Keratinocyte (primary cell): ENCODE results near the gene PNLIPRP3. TPM values are rescaled to one million over a fixed set of nuclear protein-coding genes. Genes with fewer than 3 reads are reported as not detected.

Experiments used
- DNase-seq: peaks from one replicate; pipeline ENCODE4 v3.0.0-alpha.2; 2011; ENCODE audit warnings: low read depth, missing footprints, low spot score
- FAIRE-seq: peaks from 2 replicates; lab custom pipeline; 2011; peaks lifted over from hg19 to GRCh38; lab: Jason Lieb, UNC
- H2AFZ ChIP-seq: 2 replicates; pipeline ENCODE4 v1.6.0; 2012; ENCODE audit warnings: low read length, control low read depth, inconsistent platforms; ENCODE audit not compliant: control insufficient read depth
- H3K27ac ChIP-seq: 2 replicates; pipeline ENCODE4 v1.5.1; 2011; ENCODE audit warnings: low read length; ENCODE audit not compliant: control insufficient read depth, insufficient read depth
- H3K27me3 ChIP-seq: 3 replicates; pipeline ENCODE4 v1.6.0; 2011; ENCODE audit warnings: low read length; ENCODE audit not compliant: control insufficient read depth, insufficient read depth; ENCODE audit errors: extremely low read depth
- H3K36me3 ChIP-seq, 2 experiments: 2 replicates in 1 of 2; 3 replicates in 1 of 2; pipeline ENCODE4 v1.5.1; 2011; ENCODE audit warnings: low read length in 2 of 2, mild to moderate bottlenecking in 1 of 2; ENCODE audit not compliant: control insufficient read depth in 2 of 2, insufficient read depth in 2 of 2; ENCODE audit errors: extremely low read depth in 1 of 2
- H3K4me1 ChIP-seq: 3 replicates; pipeline ENCODE4 v1.5.1; 2011; ENCODE audit warnings: low read length; ENCODE audit not compliant: control insufficient read depth, insufficient read depth; ENCODE audit errors: extremely low read depth
- H3K4me2 ChIP-seq: 3 replicates; pipeline ENCODE4 v1.6.0; 2011; ENCODE audit warnings: low read depth, low read length; ENCODE audit not compliant: control insufficient read depth, insufficient read depth; ENCODE audit errors: extremely low read depth
- H3K4me3 ChIP-seq, 3 experiments: fragments of 200-600 bp in 1 of 3; sonication (generic) in 1 of 3; 2 replicates in 2 of 3; 3 replicates in 1 of 3; pipeline ENCODE4 v1.5.1; 2011 to 2016; ENCODE audit warnings: low read length in 3 of 3, mild to moderate bottlenecking in 3 of 3, control low read depth in 2 of 3, inconsistent platforms in 1 of 3, low read depth in 1 of 3, mixed read lengths in 1 of 3, mixed run types in 1 of 3, moderate library complexity in 1 of 3; ENCODE audit not compliant: control insufficient read depth in 2 of 3, insufficient read depth in 2 of 3; ENCODE audit errors: extremely low read depth in 1 of 3
- H3K79me2 ChIP-seq: 2 replicates; pipeline ENCODE4 v1.6.0; 2012; ENCODE audit warnings: low read length; ENCODE audit not compliant: control insufficient read depth, insufficient read depth
- H3K9ac ChIP-seq: 3 replicates; pipeline ENCODE4 v1.6.0; 2011; ENCODE audit warnings: low read length; ENCODE audit not compliant: control insufficient read depth, insufficient read depth; ENCODE audit errors: extremely low read depth
- H3K9me1 ChIP-seq: 3 replicates; pipeline ENCODE4 v1.6.0; 2011; ENCODE audit warnings: low read length; ENCODE audit not compliant: control insufficient read depth, insufficient read depth; ENCODE audit errors: extremely low read depth
- H3K9me3 ChIP-seq: 2 replicates; pipeline ENCODE4 v1.5.1; 2012; ENCODE audit warnings: low read depth, low read length; ENCODE audit not compliant: control insufficient read depth
- H4K20me1 ChIP-seq: 3 replicates; pipeline ENCODE4 v1.6.0; 2011; ENCODE audit warnings: low read length; ENCODE audit not compliant: control insufficient read depth, insufficient read depth; ENCODE audit errors: extremely low read depth
- CTCF ChIP-seq, 3 experiments: IDR thresholded peaks in 1 of 3; conservative IDR thresholded peaks in 1 of 3; optimal IDR thresholded peaks in 1 of 3; 2 replicates in 2 of 3; 3 replicates in 1 of 3; pipeline versions ENCODE3 to v1.5.1; 2011; ENCODE audit warnings: low read length in 3 of 3, mild to moderate bottlenecking in 3 of 3, moderate library complexity in 2 of 3, control low read depth in 1 of 3, inconsistent platforms in 1 of 3; ENCODE audit not compliant: insufficient read depth in 2 of 3; ENCODE audit errors: extremely low read depth in 1 of 3
- EZH2 ChIP-seq: IDR thresholded peaks from one replicate; pipeline ENCODE4 v1.6.1; 2012; ENCODE audit warnings: inconsistent platforms, mild to moderate bottlenecking, low read length, moderate library complexity
- dilution Hi-C: fragments of 300-500 bp; cut with MboI; formaldehyde crosslinking; loops from one replicate; pipeline ENCODE4 v1.7.0; 2020; ENCODE audit warnings: low sequenced_read_pairs; ENCODE audit not compliant: extremely low pct_ligation_motif_present
- polyA plus RNA-seq, 5 experiments: library from polyadenylated mRNA; depleted of rRNA in 3 of 5; stranded (reverse) in 3 of 5; stranded (forward) in 1 of 5; unstranded in 1 of 5; fragments of >200 nt; gene quantifications; 1 replicate in 1 of 5; 2 replicates in 3 of 5; 3 replicates in 1 of 5; pipeline versions ENCODE4 v1.2.1 to v1.2.3, GENCODE V29; 2011 to 2012; ENCODE audit warnings: missing spikeins in 2 of 5, low read depth in 1 of 5, low replicate concordance in 1 of 5

The PNLIPRP3 gene
- polyA plus RNA-seq, 1 donor (not counting 4 experiments of a cell fraction or from before 2014, with no cell fraction given), result 117 TPM

- H3K4me1 ChIP-seq, result no peaks in the 10 kb centered on the region
- no peak for DNase-seq
- dilution Hi-C loops, result no loop called here
- H3K27me3 ChIP-seq, result no peaks in the 10 kb centered on the region
- no peak overlapping the region for H3K27ac ChIP-seq
- no peak for FAIRE-seq
- no peaks in the 10 kb centered on the region for H4K20me1 ChIP-seq
- H2AFZ ChIP-seq, result no peak overlapping the region
- no peaks in the 10 kb centered on the region for H3K9me3 ChIP-seq
- H3K36me3 ChIP-seq, result no peaks in the 10 kb centered on the region
- no peak overlapping the region for H3K4me2 ChIP-seq
- no peak overlapping the region for H3K4me3 ChIP-seq
- TF ChIP-seq CTCF (optimal IDR thresholded peaks at IDR 0.05 in 1 of 3, IDR thresholded peaks at IDR 0.05 in 1 of 3, conservative IDR thresholded peaks at IDR 0.05 in 1 of 3; ENCODE audit: extremely low read depth in 1 of 3, insufficient read depth in 2 of 3, low read length in 3 of 3) (no peak), EZH2 (no peak)
- no peaks in the 10 kb centered on the region for H3K79me2 ChIP-seq
- no peak overlapping the region for H3K9ac ChIP-seq
- no peaks in the 10 kb centered on the region for H3K9me1 ChIP-seq
Measured at GRCh38 chr10:116510565-116510964, 82.9 kb downstream of the PNLIPRP3 start.

GRCh38 chr10:116511365-116511764 is 83.7 kb downstream of the PNLIPRP3 start:
- no peak for FAIRE-seq

More at GRCh38 chr10:116511365-116511764, 83.7 kb downstream of the PNLIPRP3 start:
- Histone ChIP-seq H4K20me1 (no peaks in the 10 kb centered on the region), H3K79me2 (no peaks in the 10 kb centered on the region), H3K9me3 (no peaks in the 10 kb centered on the region), H3K9me1 (no peaks in the 10 kb centered on the region), H3K27me3 (no peaks in the 10 kb centered on the region), H3K36me3 (no peaks in the 10 kb centered on the region), H3K9ac (no peak overlapping the region), H3K4me3 (no peak overlapping the region), H3K27ac (no peak overlapping the region), H3K4me1 (no peaks in the 10 kb centered on the region), H3K4me2 (no peak overlapping the region), H2AFZ (no peak overlapping the region)
- TF ChIP-seq EZH2, result no peak
- TF ChIP-seq CTCF (optimal IDR thresholded peaks at IDR 0.05 in 1 of 3, IDR thresholded peaks at IDR 0.05 in 1 of 3, conservative IDR thresholded peaks at IDR 0.05 in 1 of 3; ENCODE audit: extremely low read depth in 1 of 3, insufficient read depth in 2 of 3, low read length in 3 of 3), result peak in 1 of 3 experiments; percentile 20
- no peak for DNase-seq
- dilution Hi-C loops, result no loop called here
